ENCODE results near the gene RRP36.

Gene RRP36

GRCh38 chr6:43009124-43009523, 12.3 kb upstream of the RRP36 start:
- no peak for DNase-seq

GRCh38 chr6:43011207-43011606, 10.2 kb upstream of the RRP36 start:
- no peak for DNase-seq

GRCh38 chr6:43012364-43012763, 9.1 kb upstream of the RRP36 start:
- DNase-seq, result no peak

GRCh38 chr6:43013097-43013842, 8.2 kb upstream of the RRP36 start:
- no peak for DNase-seq

- peak; percentile 98 for DNase-seq
Observed at GRCh38 chr6:43013843-43014433, 7.5 kb upstream of the RRP36 start, which contains the start of the genes KLHDC3 and MEA1. KLHDC3 (plus strand) TSS chr6:43014249; CDS start chr6:43017193, 2,944 bp downstream. MEA1 (minus strand) TSS chr6:43013946; CDS start chr6:43013813, 133 bp downstream.

GRCh38 chr6:43014434-43014909, 7.0 kb upstream of the RRP36 start:
- DNase-seq, result no peak

- DNase-seq, result no peak
Observed at GRCh38 chr6:43016176-43016942, 5.1 kb upstream of the RRP36 start.

GRCh38 chr6:43016943-43017334, 4.5 kb upstream of the RRP36 start:
- DNase-seq, result no peak

- DNase-seq, result no peak
Observed at GRCh38 chr6:43019152-43019551, 2.3 kb upstream of the RRP36 start.

- DNase-seq, result no peak
Observed at GRCh38 chr6:43020052-43020705, 1.2 kb upstream of the RRP36 start.

- DNase-seq, result no peak
Observed at GRCh38 chr6:43020847-43021246, 576 bp upstream of the RRP36 start.

- DNase-seq, result no peak
Observed at GRCh38 chr6:43024436-43024835, 3.0 kb downstream of the RRP36 start.

GRCh38 chr6:43026365-43026764, 4.9 kb downstream of the RRP36 start:
- no peak for DNase-seq

GRCh38 chr6:43029120-43029519, 7.7 kb downstream of the RRP36 start:
- no peak for DNase-seq

GRCh38 chr6:43032326-43032725, 10.9 kb downstream of the RRP36 start:
- DNase-seq, result no peak

- no peak for DNase-seq
Observed at GRCh38 chr6:43033496-43034189, 12.2 kb downstream of the RRP36 start.

GRCh38 chr6:43034190-43034525, 12.7 kb downstream of the RRP36 start:
- no peak for DNase-seq

- no peak for DNase-seq
Observed at GRCh38 chr6:43035495-43036194, 14.2 kb downstream of the RRP36 start.

- no peak for DNase-seq
Observed at GRCh38 chr6:43036712-43037111, 15.3 kb downstream of the RRP36 start.

- no peak for DNase-seq
Observed at GRCh38 chr6:43037197-43037596, 15.8 kb downstream of the RRP36 start.

GRCh38 chr6:43037706-43038105, 16.3 kb downstream of the RRP36 start:
- DNase-seq, result no peak

GRCh38 chr6:43038727-43039126, 17.3 kb downstream of the RRP36 start:
- no peak for DNase-seq
